Measurements from ENCODE around the gene RASGRF2. TPM values are rescaled to one million over a fixed set of nuclear protein-coding genes. Genes with fewer than 3 reads are reported as not detected.

Gene RASGRF2
- polyA plus RNA-seq (ENCODE audit: insufficient read length in 4 of 4) = 10 to 100 TPM in 1 of 4 donors, 1 to 10 TPM in 3; 1.8 to 17.5 (median 2.6) TPM

- DNase-seq (ENCODE audit: low read depth in 4 of 4, low spot score in 3 of 4) = no peak
Observed at GRCh38 chr5:80959768-80960442, at the start of gene RASGRF2. RASGRF2 (plus strand) TSS chr5:80960363; CDS start chr5:80960739, 376 bp downstream.

GRCh38 chr5:80912479-80912878 is 47.7 kb upstream of the RASGRF2 start:
- DNase-seq (ENCODE audit: low read depth in 4 of 4, low spot score in 3 of 4) = no peak

- DNase-seq (ENCODE audit: low read depth in 4 of 4, low spot score in 3 of 4) = no peak
Observed at GRCh38 chr5:80915716-80916115, 44.4 kb upstream of the RASGRF2 start.

GRCh38 chr5:80916676-80917075 is 43.5 kb upstream of the RASGRF2 start:
- DNase-seq (ENCODE audit: low read depth in 4 of 4, low spot score in 3 of 4) = no peak

- DNase-seq (ENCODE audit: low read depth in 4 of 4, low spot score in 3 of 4) = peak in 1 of 4 donors; percentile 24
Observed at GRCh38 chr5:80917631-80918030, 42.5 kb upstream of the RASGRF2 start.

GRCh38 chr5:80919678-80920196 is 40.4 kb upstream of the RASGRF2 start:
- DNase-seq (ENCODE audit: low read depth in 4 of 4, low spot score in 3 of 4) = no peak

GRCh38 chr5:80920333-80920732 is 39.8 kb upstream of the RASGRF2 start:
- no peak for DNase-seq (ENCODE audit: low read depth in 4 of 4, low spot score in 3 of 4)

GRCh38 chr5:80921026-80921425 is 39.1 kb upstream of the RASGRF2 start:
- no peak for DNase-seq (ENCODE audit: low read depth in 4 of 4, low spot score in 3 of 4)

GRCh38 chr5:80925931-80926330 is 34.2 kb upstream of the RASGRF2 start:
- no peak for DNase-seq (ENCODE audit: low read depth in 4 of 4, low spot score in 3 of 4)

GRCh38 chr5:80926536-80926935 is 33.6 kb upstream of the RASGRF2 start:
- no peak for DNase-seq (ENCODE audit: low read depth in 4 of 4, low spot score in 3 of 4)

- DNase-seq (ENCODE audit: low read depth in 4 of 4, low spot score in 3 of 4) = no peak
Observed at GRCh38 chr5:80926979-80927656, 33.0 kb upstream of the RASGRF2 start.

- DNase-seq (ENCODE audit: low read depth in 4 of 4, low spot score in 3 of 4) = no peak
Observed at GRCh38 chr5:80928073-80928472, 32.1 kb upstream of the RASGRF2 start.

GRCh38 chr5:80930940-80931339 is 29.2 kb upstream of the RASGRF2 start:
- no peak for DNase-seq (ENCODE audit: low read depth in 4 of 4, low spot score in 3 of 4)

GRCh38 chr5:80931411-80931810 is 28.8 kb upstream of the RASGRF2 start:
- no peak for DNase-seq (ENCODE audit: low read depth in 4 of 4, low spot score in 3 of 4)

GRCh38 chr5:80933036-80933435 is 27.1 kb upstream of the RASGRF2 start:
- no peak for DNase-seq (ENCODE audit: low read depth in 4 of 4, low spot score in 3 of 4)

- no peak for DNase-seq (ENCODE audit: low read depth in 4 of 4, low spot score in 3 of 4)
Observed at GRCh38 chr5:80934751-80935150, 25.4 kb upstream of the RASGRF2 start.

GRCh38 chr5:80935811-80936385 is 24.3 kb upstream of the RASGRF2 start:
- no peak for DNase-seq (ENCODE audit: low read depth in 4 of 4, low spot score in 3 of 4)

GRCh38 chr5:80936881-80937280 is 23.3 kb upstream of the RASGRF2 start:
- no peak for DNase-seq (ENCODE audit: low read depth in 4 of 4, low spot score in 3 of 4)

- no peak for DNase-seq (ENCODE audit: low read depth in 4 of 4, low spot score in 3 of 4)
Observed at GRCh38 chr5:80937584-80938356, 22.4 kb upstream of the RASGRF2 start.

GRCh38 chr5:80941496-80941895 is 18.7 kb upstream of the RASGRF2 start:
- no peak for DNase-seq (ENCODE audit: low read depth in 4 of 4, low spot score in 3 of 4)

- no peak for DNase-seq (ENCODE audit: low read depth in 4 of 4, low spot score in 3 of 4)
Observed at GRCh38 chr5:80951366-80951765, 8.8 kb upstream of the RASGRF2 start.

Data from left renal pelvis (tissue), 4 donors.